ENCODE measurements around the gene EI24.
"Not testable (repeated sequence)": the region's sequence is repeated elsewhere in the genome, so short reads cannot be mapped to it uniquely, and the experiment has no call there.

DNA sequence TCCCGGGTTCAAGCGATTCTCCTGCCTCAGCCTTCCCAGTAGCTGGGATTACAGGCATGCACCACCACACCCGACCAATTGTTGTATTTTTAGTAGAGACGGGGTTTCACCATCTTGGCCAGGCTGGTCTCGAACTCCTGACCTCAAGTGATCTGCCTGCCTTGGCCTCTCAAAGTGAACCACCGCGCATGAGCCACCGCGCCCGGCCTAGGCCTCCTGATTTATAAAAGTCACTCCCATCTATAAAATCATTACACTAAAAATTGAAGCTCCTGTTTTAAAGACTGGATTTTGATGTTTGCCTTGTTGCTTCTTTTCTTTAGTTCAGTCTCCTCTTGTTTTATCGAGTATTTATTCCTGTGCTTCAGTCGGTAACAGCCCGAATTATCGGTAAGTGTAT, 7.9 kb downstream of the EI24 start:
- TF ChIP-seq, protein P1, sequence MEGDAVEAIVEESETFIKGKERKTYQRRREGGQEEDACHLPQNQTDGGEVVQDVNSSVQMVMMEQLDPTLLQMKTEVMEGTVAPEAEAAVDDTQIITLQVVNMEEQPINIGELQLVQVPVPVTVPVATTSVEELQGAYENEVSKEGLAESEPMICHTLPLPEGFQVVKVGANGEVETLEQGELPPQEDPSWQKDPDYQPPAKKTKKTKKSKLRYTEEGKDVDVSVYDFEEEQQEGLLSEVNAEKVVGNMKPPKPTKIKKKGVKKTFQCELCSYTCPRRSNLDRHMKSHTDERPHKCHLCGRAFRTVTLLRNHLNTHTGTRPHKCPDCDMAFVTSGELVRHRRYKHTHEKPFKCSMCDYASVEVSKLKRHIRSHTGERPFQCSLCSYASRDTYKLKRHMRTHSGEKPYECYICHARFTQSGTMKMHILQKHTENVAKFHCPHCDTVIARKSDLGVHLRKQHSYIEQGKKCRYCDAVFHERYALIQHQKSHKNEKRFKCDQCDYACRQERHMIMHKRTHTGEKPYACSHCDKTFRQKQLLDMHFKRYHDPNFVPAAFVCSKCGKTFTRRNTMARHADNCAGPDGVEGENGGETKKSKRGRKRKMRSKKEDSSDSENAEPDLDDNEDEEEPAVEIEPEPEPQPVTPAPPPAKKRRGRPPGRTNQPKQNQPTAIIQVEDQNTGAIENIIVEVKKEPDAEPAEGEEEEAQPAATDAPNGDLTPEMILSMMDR (IDR thresholded peaks at IDR 0.05), result not testable (repeated sequence)
- TF ChIP-seq POLR2A (IDR thresholded peaks at IDR 0.05), result not testable (repeated sequence)

Data from Peyer's patch (tissue), 4 donors.